HG03280 (cell line): ENCODE results near the gene ZSCAN10.

Source experiments
- ATAC-seq: cut with Tn5 transposase; IDR thresholded peaks from one replicate; pipeline ENCODE4 v1.9.1; 2021; ENCODE audit warnings: mild to moderate bottlenecking, moderate library complexity; ENCODE audit not compliant: unreplicated experiment

The ZSCAN10 gene

GRCh38 chr16:3049921-3050481, 49.1 kb downstream of the ZSCAN10 start:
- ATAC-seq, result no peak

- no peak for ATAC-seq
Measured at GRCh38 chr16:3047387-3047720, 51.7 kb downstream of the ZSCAN10 start.

- no peak for ATAC-seq
Measured at GRCh38 chr16:3046641-3047386, 52.3 kb downstream of the ZSCAN10 start.

- ATAC-seq, result no peak
Measured at GRCh38 chr16:3045758-3046640, 53.1 kb downstream of the ZSCAN10 start, which contains the start of gene MMP25. TSS of gene MMP25 (plus strand) at chr16:3046561. CDS start at chr16:3046918, 357 bp downstream.

- no peak for ATAC-seq
Measured at GRCh38 chr16:3044708-3045107, 54.4 kb downstream of the ZSCAN10 start.

GRCh38 chr16:3042376-3042775, 56.7 kb downstream of the ZSCAN10 start:
- no peak for ATAC-seq

- ATAC-seq, result no peak
Measured at GRCh38 chr16:3038896-3039295, 60.2 kb downstream of the ZSCAN10 start.
